HepG2 (cell line): ENCODE results near the gene BIRC3. TPM values are rescaled to one million over a fixed set of nuclear protein-coding genes. Genes with fewer than 3 reads are reported as not detected.
A peak's percentile ranks its signal among the peaks of the same experiment; 100 is the strongest.

Experiments used
- ATAC-seq: fragments of 200-7000 bp; cut with Tn5 transposase; 3 replicates; pipeline ENCODE4 v1.9.1; 2020; ENCODE audit warnings: mild to moderate bottlenecking, moderate library complexity
- BruUV-seq: library from RNA; stranded (reverse); fragments of 400-500 nt; replicated peaks from 2 replicates; lab custom pipeline; 2021; lab: Mats Ljungman, UMichigan
- CTCF ChIA-PET: fragments of 300-600 bp; formaldehyde crosslinking; extraction: SDS; loops from one replicate; lab custom pipeline; 2021; ENCODE audit warnings: low total read pairs, inconsistent platforms, low intra/inter-chr PET ratio; lab: Yijun Ruan, JAX
- POLR2A ChIA-PET: fragments of 350-600 bp; sonication (Branson Sonifier 250); formaldehyde crosslinking; loops from one replicate; lab custom pipeline; 2020; ENCODE audit warnings: antibody characterized with exemption, inconsistent platforms; lab: Yijun Ruan, JAX
- DNase-seq: peaks from one replicate; pipeline ENCODE4 v3.0.0-alpha.2; 2015; ENCODE audit warnings: low spot score
- FAIRE-seq: peaks from 3 replicates; lab custom pipeline; 2011; peaks lifted over from hg19 to GRCh38; lab: Jason Lieb, UNC
- H2AFZ ChIP-seq: one replicate; pipeline ENCODE4 v1.6.1; 2011; ENCODE audit warnings: low read length, inconsistent platforms
- H3K27ac ChIP-seq: fragments of 300-600 bp; 3 replicates; pipeline ENCODE4 v1.8.0; 2011; ENCODE audit warnings: mixed run types, mild to moderate bottlenecking, mixed read lengths, low read length, inconsistent platforms; ENCODE audit not compliant: insufficient read depth; ENCODE audit errors: extremely low read length
- H3K27me3 ChIP-seq, 2 experiments: fragments of 200-600 bp in 1 of 2; 2 replicates in 1 of 2; 3 replicates in 1 of 2; pipeline versions ENCODE4 v1.6.0 to v1.8.0; 2011; ENCODE audit warnings: low read length in 2 of 2, mild to moderate bottlenecking in 2 of 2, moderate library complexity in 2 of 2, inconsistent platforms in 1 of 2; ENCODE audit not compliant: insufficient read depth in 2 of 2, control insufficient read depth in 1 of 2
- H3K36me3 ChIP-seq, 2 experiments: fragments of 200-600 bp in 1 of 2; replicated peaks in 1 of 2; 2 replicates in 1 of 2; 3 replicates in 1 of 2; pipeline versions ENCODE4 v1.5.1 to v1.8.0; 2011; ENCODE audit warnings: low read length in 2 of 2, inconsistent platforms in 1 of 2; ENCODE audit not compliant: insufficient read depth in 2 of 2, control insufficient read depth in 1 of 2
- H3K4me1 ChIP-seq: 2 replicates; pipeline ENCODE4 v1.5.1; 2012; ENCODE audit warnings: low read length, inconsistent platforms; ENCODE audit not compliant: insufficient read depth
- H3K4me2 ChIP-seq: 2 replicates; pipeline ENCODE4 v1.6.0; 2011; ENCODE audit warnings: low read depth, low read length, inconsistent platforms
- H3K4me3 ChIP-seq, 3 experiments: fragments of 200-600 bp in 1 of 3; sonication (generic), shearing (Covaris generic) in 1 of 3; replicated peaks in 1 of 3; 2 replicates each; pipeline ENCODE4 v1.5.1; 2011 to 2016; ENCODE audit warnings: low read length in 3 of 3, inconsistent platforms in 2 of 3, low read depth in 2 of 3, mild to moderate bottlenecking in 2 of 3, control low read depth in 1 of 3, mixed read lengths in 1 of 3; ENCODE audit not compliant: insufficient read depth in 1 of 3
- H3K79me2 ChIP-seq: one replicate; pipeline ENCODE4 v1.6.1; 2011; ENCODE audit warnings: low read length, inconsistent platforms; ENCODE audit not compliant: insufficient read depth
- H3K9ac ChIP-seq: 2 replicates; pipeline ENCODE4 v1.6.0; 2011; ENCODE audit warnings: mild to moderate bottlenecking, low read depth, low read length, inconsistent platforms; ENCODE audit not compliant: insufficient read depth
- H3K9me3 ChIP-seq: 2 replicates; pipeline ENCODE4 v1.5.1; 2012; ENCODE audit warnings: mild to moderate bottlenecking, low read length
- H4K20me1 ChIP-seq: 2 replicates; pipeline ENCODE4 v1.6.0; 2011; ENCODE audit warnings: inconsistent platforms, mild to moderate bottlenecking, low read length, moderate library complexity; ENCODE audit not compliant: insufficient read depth
- HOXA7 ChIP-seq: sonication (generic); formaldehyde crosslinking; IDR thresholded peaks from 2 replicates; pipeline ENCODE4 v1.8.1; 2022; ENCODE audit warnings: mild to moderate bottlenecking, missing genetic modification reagents, moderate library complexity
- TP53 ChIP-seq: sonication (generic); formaldehyde crosslinking; conservative IDR thresholded peaks from 2 replicates; pipeline ENCODE4 v1.4.0; 2020; ENCODE audit warnings: missing genetic modification reagents
- WGBS: methylation state at CpG from one replicate; pipeline ENCODE4 v1.1.6; 2017; ENCODE audit warnings: low lambda C conversion rate; 5-methylcytosine and 5-hydroxymethylcytosine counted together
- in situ Hi-C: cut with HindIII; loops from 2 replicates; pipeline ENCODE4 v1.10.0; 2017; ENCODE audit warnings: low pct_unique_long_range_greater_than_20kb; ENCODE audit not compliant: extremely low pct_ligation_motif_present
- intact Hi-C: fragments of 100-400 bp; cut with micrococcal nuclease; formaldehyde crosslinking; loops from one replicate; pipeline ENCODE4 v1.10.0; 2022; ENCODE audit not compliant: unreplicated experiment
- polyA plus RNA-seq, 8 experiments: library from polyadenylated mRNA; depleted of rRNA in 3 of 8; stranded (reverse) in 7 of 8; unstranded in 1 of 8; fragments of >200 nt; fragmentation: Illumina TruSeq in 4 of 8; extraction: Trizol in 4 of 8; gene quantifications; 2 replicates each; pipeline versions ENCODE4 v1.2.1 to v1.2.3, GENCODE V29; 2011 to 2016; ENCODE audit warnings: low read depth in 4 of 8, missing spikeins in 1 of 8, mixed read lengths in 1 of 8; ENCODE audit not compliant: insufficient read depth in 1 of 8
- total RNA-seq, 5 experiments: library from RNA; depleted of rRNA; stranded (reverse); fragments of >200 nt; fragmentation: Illumina TruSeq; extraction: Trizol; gene quantifications; 2 replicates each; pipeline ENCODE4 v1.2.3, GENCODE V29; 2016; ENCODE audit warnings: low read depth in 1 of 5
- TF ChIP-seq, protein P1 (sequence below), 2 experiments: IDR thresholded peaks; 2 replicates each; pipeline ENCODE4 v1.6.1; 2011 to 2012; ENCODE audit warnings: low read length in 2 of 2, borderline replicate concordance in 1 of 2, low read depth in 1 of 2, mild to moderate bottlenecking in 1 of 2, moderate library complexity in 1 of 2

BIRC3 gene
- total and polyA plus RNA-seq, 2 of the 13 experiments (the other 11 are each of a cell fraction or from before 2014, with no cell fraction given): 0.41 to 4.2 TPM

DNA sequence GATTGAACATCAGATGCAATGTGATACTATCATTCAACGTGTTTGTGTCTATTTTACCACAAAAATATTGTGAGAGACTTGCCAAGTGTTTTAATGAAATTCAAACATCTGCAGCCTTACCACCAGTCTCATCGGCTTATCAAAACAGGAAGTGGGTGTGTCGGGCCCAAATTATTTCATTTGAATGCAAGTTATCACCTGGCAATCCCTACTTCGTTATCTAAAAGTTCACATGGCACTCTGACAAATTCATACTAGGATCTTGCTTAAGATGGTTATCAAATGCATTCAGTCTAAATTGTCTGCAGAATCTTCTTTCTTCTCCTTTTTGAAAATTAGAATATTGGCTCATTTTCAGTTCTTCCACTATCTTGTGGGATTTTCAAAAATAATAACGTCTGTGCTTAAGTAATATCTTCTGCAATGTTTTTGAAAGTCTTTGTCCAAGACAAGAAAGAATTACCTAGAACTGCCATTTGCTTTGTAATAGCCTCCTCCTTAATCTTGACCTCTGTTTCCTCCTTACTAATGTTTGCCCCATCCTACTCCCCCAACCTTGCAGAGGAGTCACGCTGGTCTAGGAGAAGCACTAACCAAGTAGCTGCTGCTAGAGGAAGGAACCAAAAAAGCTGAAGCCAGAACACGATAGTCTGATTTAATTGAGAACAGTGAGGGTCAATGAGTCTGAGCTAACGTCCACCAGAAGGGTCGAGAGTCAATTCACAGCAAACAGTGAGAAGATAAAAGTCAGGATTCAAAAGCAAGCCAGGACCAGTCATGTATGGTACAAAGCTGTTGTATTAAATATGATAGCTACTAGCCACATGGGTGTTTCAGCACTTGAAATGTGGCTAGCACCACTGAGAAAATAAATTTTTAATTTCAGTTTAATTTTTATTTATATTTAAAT, 10.2 kb upstream of the BIRC3 start:
- BruUV-seq: no TSS peak
- no peaks in the 10 kb centered on the region for H3K79me2 ChIP-seq
- 37% methylated on average over 9 of the region's 9 CpGs for WGBS
- intact Hi-C loops (no loop called here), in situ Hi-C loops (no loop called here)
- no peak overlapping the region for H3K9ac ChIP-seq
- ChIA-PET CTCF (no interaction called here), POLR2A (no interaction called here)
- TF ChIP-seq, protein P1, sequence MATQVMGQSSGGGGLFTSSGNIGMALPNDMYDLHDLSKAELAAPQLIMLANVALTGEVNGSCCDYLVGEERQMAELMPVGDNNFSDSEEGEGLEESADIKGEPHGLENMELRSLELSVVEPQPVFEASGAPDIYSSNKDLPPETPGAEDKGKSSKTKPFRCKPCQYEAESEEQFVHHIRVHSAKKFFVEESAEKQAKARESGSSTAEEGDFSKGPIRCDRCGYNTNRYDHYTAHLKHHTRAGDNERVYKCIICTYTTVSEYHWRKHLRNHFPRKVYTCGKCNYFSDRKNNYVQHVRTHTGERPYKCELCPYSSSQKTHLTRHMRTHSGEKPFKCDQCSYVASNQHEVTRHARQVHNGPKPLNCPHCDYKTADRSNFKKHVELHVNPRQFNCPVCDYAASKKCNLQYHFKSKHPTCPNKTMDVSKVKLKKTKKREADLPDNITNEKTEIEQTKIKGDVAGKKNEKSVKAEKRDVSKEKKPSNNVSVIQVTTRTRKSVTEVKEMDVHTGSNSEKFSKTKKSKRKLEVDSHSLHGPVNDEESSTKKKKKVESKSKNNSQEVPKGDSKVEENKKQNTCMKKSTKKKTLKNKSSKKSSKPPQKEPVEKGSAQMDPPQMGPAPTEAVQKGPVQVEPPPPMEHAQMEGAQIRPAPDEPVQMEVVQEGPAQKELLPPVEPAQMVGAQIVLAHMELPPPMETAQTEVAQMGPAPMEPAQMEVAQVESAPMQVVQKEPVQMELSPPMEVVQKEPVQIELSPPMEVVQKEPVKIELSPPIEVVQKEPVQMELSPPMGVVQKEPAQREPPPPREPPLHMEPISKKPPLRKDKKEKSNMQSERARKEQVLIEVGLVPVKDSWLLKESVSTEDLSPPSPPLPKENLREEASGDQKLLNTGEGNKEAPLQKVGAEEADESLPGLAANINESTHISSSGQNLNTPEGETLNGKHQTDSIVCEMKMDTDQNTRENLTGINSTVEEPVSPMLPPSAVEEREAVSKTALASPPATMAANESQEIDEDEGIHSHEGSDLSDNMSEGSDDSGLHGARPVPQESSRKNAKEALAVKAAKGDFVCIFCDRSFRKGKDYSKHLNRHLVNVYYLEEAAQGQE (IDR thresholded peaks at IDR 0.05; ENCODE audit: borderline replicate concordance in 1 of 2, low read depth in 1 of 2, low read length in 2 of 2): peak in 1 of 2 experiments; percentile 43; a peak in 1 of 4 replicates
- TF ChIP-seq HOXA7 (CRISPR knock-in tag): no peak
- TF ChIP-seq TP53 (CRISPR knock-in tag): no peak
- no peaks in the 10 kb centered on the region for H3K36me3 ChIP-seq
- H2AFZ ChIP-seq: peak overlapping the region; percentile 23
- peak overlapping the region; percentile 29; the same call in 1 of the 2 replicates for H3K4me2 ChIP-seq
- H3K27ac ChIP-seq: no peak overlapping the region
- H3K4me1 ChIP-seq: peaks cover 22% of the 10 kb centered on the region
- H3K4me3 ChIP-seq: no peak overlapping the region
- DNase-seq (no peak), ATAC-seq (no peak), FAIRE-seq (no peak)
- H3K27me3 ChIP-seq: no peaks in the 10 kb centered on the region; a peak in 1 of 5 replicates
- no peaks in the 10 kb centered on the region for H4K20me1 ChIP-seq
- H3K9me3 ChIP-seq: no peaks in the 10 kb centered on the region; the same call in 1 of the 2 replicates
